OCI-LY7 (cell line): ENCODE measurements around the gene GLUL. TPM values are rescaled to one million over a fixed set of nuclear protein-coding genes. Genes with fewer than 3 reads are reported as not detected.

Experiments
- BruUV-seq: library from RNA; stranded (reverse); fragments of 400-500 nt; replicated peaks from 2 replicates; lab custom pipeline; 2021; lab: Mats Ljungman, UMichigan
- CTCF ChIA-PET: fragments of 300-600 bp; sonication (Branson Sonifier 250); formaldehyde crosslinking; loops from one replicate; lab custom pipeline; 2022; ENCODE audit warnings: antibody characterized with exemption; ENCODE audit not compliant: unreplicated experiment; lab: Charles Lee
- POLR2A ChIA-PET: fragments of 300-600 bp; sonication (Branson Sonifier 250); formaldehyde crosslinking; loops from one replicate; lab custom pipeline; 2022; ENCODE audit warnings: antibody characterized with exemption; lab: Charles Lee
- DNase-seq: peaks from one replicate; pipeline ENCODE4 v3.0.0-alpha.2; 2015; ENCODE audit warnings: low spot score
- H2AFZ ChIP-seq: fragments of 200-600 bp; sonication (generic), shearing (Covaris generic); 2 replicates; pipeline ENCODE4 v1.6.1; 2014; ENCODE audit warnings: mild to moderate bottlenecking, antibody characterized with exemption, low read length, moderate library complexity
- H3K27ac ChIP-seq: fragments of 200-600 bp; sonication (generic); 2 replicates; pipeline ENCODE4 v1.5.1; 2014; ENCODE audit warnings: mixed run types, low read depth, mild to moderate bottlenecking, moderate library complexity, low read length, inconsistent platforms; ENCODE audit not compliant: poor library complexity, severe bottlenecking
- H3K36me3 ChIP-seq: fragments of 200-600 bp; sonication (generic); 2 replicates; pipeline ENCODE4 v1.6.1; 2014; ENCODE audit warnings: mild to moderate bottlenecking, antibody characterized with exemption, low read length, moderate library complexity, mixed read lengths; ENCODE audit not compliant: insufficient read depth
- H3K4me1 ChIP-seq: fragments of 200-600 bp; sonication (generic); 2 replicates; pipeline ENCODE4 v1.5.1; 2014; ENCODE audit warnings: mild to moderate bottlenecking, low read length; ENCODE audit not compliant: insufficient read depth, poor library complexity, severe bottlenecking
- H3K4me2 ChIP-seq: fragments of 200-600 bp; sonication (generic); 2 replicates; pipeline ENCODE4 v1.6.1; 2014; ENCODE audit warnings: mild to moderate bottlenecking, low read length
- H3K4me3 ChIP-seq: fragments of 200-600 bp; sonication (generic); 2 replicates; pipeline ENCODE4 v1.5.1; 2014; ENCODE audit warnings: mild to moderate bottlenecking, low read depth, low read length; ENCODE audit not compliant: poor library complexity, severe bottlenecking
- H3K79me2 ChIP-seq: fragments of 200-600 bp; sonication (generic); 2 replicates; pipeline ENCODE4 v1.6.1; 2016; ENCODE audit warnings: low read depth, mild to moderate bottlenecking, low read length, moderate library complexity, mixed read lengths; ENCODE audit not compliant: insufficient read depth
- H3K9me2 ChIP-seq: fragments of 200-600 bp; sonication (generic); 2 replicates; pipeline ENCODE4 v1.6.1; 2016; ENCODE audit warnings: mild to moderate bottlenecking, low read length, mixed read lengths; ENCODE audit not compliant: insufficient read depth
- H3K9me3 ChIP-seq: fragments of 200-600 bp; sonication (generic); 2 replicates; pipeline ENCODE4 v1.6.1; 2014; ENCODE audit warnings: mild to moderate bottlenecking, mixed run types, low read length, mixed read lengths
- H4K20me1 ChIP-seq: fragments of 200-600 bp; sonication (generic); 2 replicates; pipeline ENCODE4 v1.6.1; 2014; ENCODE audit warnings: mild to moderate bottlenecking, antibody characterized with exemption, low read length, moderate library complexity, mixed read lengths; ENCODE audit not compliant: insufficient read depth
- CTCF ChIP-seq: fragments of 200-600 bp; sonication (generic); conservative IDR thresholded peaks from 2 replicates; pipeline ENCODE4 v1.5.1; 2014; ENCODE audit warnings: mild to moderate bottlenecking, antibody characterized with exemption, low read length, moderate library complexity, mixed read lengths
- EZH2phosphoT487 ChIP-seq: fragments of 200-600 bp; sonication (generic); IDR thresholded peaks from 2 replicates; pipeline ENCODE4 v1.6.1; 2018; ENCODE audit warnings: low read depth, borderline replicate concordance, mild to moderate bottlenecking, mixed run types, antibody characterized with exemption, low read length, moderate library complexity, mixed read lengths
- intact Hi-C: fragments of 100-400 bp; cut with micrococcal nuclease; formaldehyde crosslinking; loops from one replicate; pipeline ENCODE4 v1.10.0; 2022; ENCODE audit not compliant: unreplicated experiment
- total RNA-seq, 2 experiments: library from RNA; depleted of rRNA in 1 of 2; stranded (reverse); fragments of >200 nt in 1 of 2; shearing (Covaris generic) in 1 of 2; gene quantifications; 2 replicates each; pipeline ENCODE4 v1.2.3, GENCODE V29; 2014 to 2022

GLUL gene
- total RNA-seq, 2 experiments from 2014 or later: not detected

DNA sequence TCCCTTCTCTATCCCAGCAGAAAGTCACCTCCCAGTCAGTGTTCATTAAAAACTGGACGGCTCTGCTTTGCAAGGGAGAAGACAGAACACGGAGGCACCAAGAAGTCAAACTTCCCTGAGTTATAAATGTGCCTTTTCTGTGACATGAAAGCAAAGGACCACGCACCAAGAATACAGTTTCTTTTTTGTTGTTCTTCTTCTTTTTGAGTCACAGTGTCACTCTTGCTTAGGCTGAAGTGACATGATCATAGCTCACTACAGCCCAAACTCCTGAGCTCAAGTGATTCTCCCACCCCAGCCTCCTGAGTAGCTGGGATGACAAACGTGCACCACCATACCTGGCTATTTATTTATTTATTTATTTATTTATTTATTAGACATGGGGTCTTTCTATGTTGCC is 22.7 kb downstream of the GLUL start:
- Histone ChIP-seq H3K79me2 (no peaks in the 10 kb centered on the region), H3K9me2 (no peaks in the 10 kb centered on the region), H3K36me3 (no peaks in the 10 kb centered on the region), H3K27ac (no peak overlapping the region), H3K9me3 (no peaks in the 10 kb centered on the region), H2AFZ (no peak overlapping the region), H3K4me1 (no peaks in the 10 kb centered on the region), H3K4me3 (no peak overlapping the region), H3K4me2 (no peak overlapping the region), H4K20me1 (no peaks in the 10 kb centered on the region)
- BruUV-seq: no TSS peak
- TF ChIP-seq CTCF: no peak
- no peak for TF ChIP-seq EZH2phosphoT487
- no peak for DNase-seq
- ChIA-PET CTCF (no interaction called here), POLR2A (no interaction called here)
- intact Hi-C loops: no loop called here

DNA sequence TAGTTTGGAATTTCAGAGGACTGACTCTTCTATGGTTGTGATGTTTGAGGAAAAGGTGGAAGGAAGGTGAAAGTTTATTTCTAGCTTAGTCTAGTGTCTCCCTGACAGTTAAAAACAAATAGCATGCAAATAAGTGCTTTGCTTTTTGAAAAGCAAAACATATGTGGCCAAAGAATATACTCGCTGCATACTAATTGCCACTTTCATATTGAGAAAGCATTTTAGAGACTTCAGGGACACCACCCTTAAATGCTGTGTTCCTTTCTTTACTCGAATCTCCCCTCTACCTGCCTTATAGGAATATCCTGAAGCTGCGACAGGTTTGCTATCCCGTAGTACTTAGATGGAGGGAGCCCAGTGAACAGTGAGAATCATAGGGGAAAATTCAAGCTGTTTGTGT is 23.2 kb downstream of the GLUL start:
- DNase-seq: no peak
- no peak overlapping the region for H2AFZ ChIP-seq
- no peaks in the 10 kb centered on the region for H3K4me1 ChIP-seq
- H3K4me3 ChIP-seq: no peak overlapping the region
- TF ChIP-seq EZH2phosphoT487: no peak
- TF ChIP-seq CTCF: no peak
- no peaks in the 10 kb centered on the region for H3K36me3 ChIP-seq
- no peaks in the 10 kb centered on the region for H3K79me2 ChIP-seq
- no peaks in the 10 kb centered on the region for H4K20me1 ChIP-seq
- ChIA-PET POLR2A (no interaction called here), CTCF (no interaction called here)
- BruUV-seq: no TSS peak
- H3K9me3 ChIP-seq: no peaks in the 10 kb centered on the region
- no peaks in the 10 kb centered on the region for H3K9me2 ChIP-seq
- H3K4me2 ChIP-seq: no peak overlapping the region
- intact Hi-C loops: no loop called here
- no peak overlapping the region for H3K27ac ChIP-seq

GRCh38 chr1:182367926-182368325 is 23.7 kb downstream of the GLUL start:
- H3K4me2 ChIP-seq: no peak overlapping the region
- H3K79me2 ChIP-seq: no peaks in the 10 kb centered on the region
- no peak overlapping the region for H2AFZ ChIP-seq
- no peak overlapping the region for H3K4me3 ChIP-seq
- ChIA-PET CTCF (no interaction called here), POLR2A (no interaction called here)
- H3K9me3 ChIP-seq: no peaks in the 10 kb centered on the region
- no peak for DNase-seq
- no peaks in the 10 kb centered on the region for H3K36me3 ChIP-seq
- intact Hi-C loops: no loop called here
- no TSS peak for BruUV-seq
- no peak overlapping the region for H3K27ac ChIP-seq
- no peak for TF ChIP-seq EZH2phosphoT487
- TF ChIP-seq CTCF: no peak
- H3K4me1 ChIP-seq: no peaks in the 10 kb centered on the region
- no peaks in the 10 kb centered on the region for H4K20me1 ChIP-seq
- no peaks in the 10 kb centered on the region for H3K9me2 ChIP-seq
